LNCaP clone FGC (cell line): Measurements from ENCODE around the gene TARS1.

ENCODE experiments used
- DNase-seq: peaks from one replicate; pipeline ENCODE4 v3.0.0-alpha.2; 2011; ENCODE audit warnings: low read depth
- H3K4me3 ChIP-seq: 2 replicates; pipeline ENCODE4 v1.5.1; 2011; ENCODE audit warnings: mild to moderate bottlenecking, low read depth, low read length, control low read depth
- CTCF ChIP-seq: IDR thresholded peaks from 2 replicates; pipeline ENCODE4 v1.5.1; 2012; ENCODE audit warnings: mild to moderate bottlenecking; ENCODE audit not compliant: control insufficient read depth, insufficient read depth; ENCODE audit errors: extremely low read depth

TARS1 gene

DNA sequence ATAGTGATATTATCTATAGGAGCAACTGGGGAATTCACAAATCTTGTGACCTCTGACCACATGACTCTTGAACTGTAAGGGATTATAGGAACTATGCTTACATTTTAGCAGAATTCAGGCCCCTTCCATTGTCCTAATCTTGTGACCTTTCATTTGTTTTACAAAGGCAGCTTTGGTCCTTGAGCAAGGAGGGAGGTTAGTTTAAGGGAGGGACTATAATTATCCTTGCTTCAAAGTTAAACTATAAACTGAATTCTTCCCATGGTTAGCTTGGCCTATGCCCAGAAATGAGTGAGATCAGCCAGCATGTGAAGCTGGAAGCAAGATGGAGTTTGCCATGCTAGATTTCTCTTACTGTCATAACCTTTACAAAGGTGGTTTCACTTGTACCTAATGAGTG, 51.2 kb downstream of the TARS1 start:
- no peak overlapping the region for H3K4me3 ChIP-seq
- no peak for DNase-seq

GRCh38 chr5:33494466-33494865, 53.7 kb downstream of the TARS1 start:
- DNase-seq, result no peak
- TF ChIP-seq CTCF, result no peak
- H3K4me3 ChIP-seq, result no peak overlapping the region

More for the DNA sequence above, 51.2 kb downstream of the TARS1 start:
- no peak for TF ChIP-seq CTCF

DNA sequence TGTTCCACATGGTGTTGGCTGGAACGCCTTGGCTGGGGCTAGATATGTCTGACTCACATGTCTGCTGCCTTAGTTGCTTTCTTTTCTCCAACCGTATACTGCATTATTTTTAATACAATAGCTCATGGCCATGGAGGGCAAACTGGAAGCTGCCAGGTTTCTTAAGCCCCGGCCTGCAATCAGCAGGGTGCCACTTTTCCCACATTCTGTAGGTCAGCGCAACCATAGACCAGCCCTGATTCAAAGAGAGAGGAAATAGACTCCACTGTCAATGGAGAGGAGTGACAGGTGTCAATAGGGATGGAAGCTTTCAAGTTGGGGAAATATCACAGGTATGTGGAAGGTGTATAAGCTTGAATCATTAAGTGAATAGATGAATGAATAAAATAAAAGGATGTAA, 60.5 kb downstream of the TARS1 start:
- no peak overlapping the region for H3K4me3 ChIP-seq
- no peak for TF ChIP-seq CTCF
- DNase-seq, result no peak

DNA sequence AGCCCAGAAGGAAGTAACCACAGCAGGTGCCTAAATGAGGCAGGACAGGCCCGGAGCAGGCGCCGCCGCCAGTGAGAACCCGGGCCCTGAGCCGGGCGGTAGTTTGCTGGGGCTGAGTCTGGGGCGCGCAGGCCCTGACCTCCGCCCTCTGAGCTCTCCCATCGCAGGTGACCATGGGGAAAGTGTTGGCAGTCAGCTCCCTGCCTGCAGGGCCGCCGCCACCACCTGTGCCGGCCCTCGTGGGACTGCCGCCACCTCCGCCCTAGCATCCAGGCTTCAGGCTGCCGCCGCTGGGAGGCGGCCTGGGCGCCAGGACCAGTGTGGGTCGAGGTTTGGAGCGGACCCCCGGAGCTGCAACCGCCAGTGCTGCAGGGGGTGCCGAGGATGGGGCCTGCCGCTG, 61.1 kb downstream of the TARS1 start:
- DNase-seq, result no peak
- no peak for TF ChIP-seq CTCF
- no peak overlapping the region for H3K4me3 ChIP-seq

DNA sequence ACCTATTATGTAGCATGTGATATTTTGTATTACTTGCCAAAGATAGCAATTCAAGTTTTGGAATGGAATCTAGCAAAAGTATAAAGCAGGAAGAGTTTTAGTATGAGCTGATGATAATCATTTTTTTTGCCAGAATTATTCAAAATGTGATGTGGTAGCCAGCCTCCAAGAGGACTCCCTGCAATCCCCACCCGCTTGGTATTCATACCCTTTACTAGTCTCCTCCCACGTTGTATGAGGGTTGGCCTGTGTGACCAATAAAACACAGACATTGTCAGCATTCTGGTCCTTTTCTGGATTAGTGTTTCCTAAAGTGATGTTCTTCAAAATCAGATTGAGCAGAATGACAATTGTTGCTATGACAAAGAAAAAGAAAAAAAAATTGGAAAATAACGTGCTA, 63.8 kb downstream of the TARS1 start:
- no peak overlapping the region for H3K4me3 ChIP-seq
- TF ChIP-seq CTCF, result no peak
- DNase-seq, result no peak

DNA sequence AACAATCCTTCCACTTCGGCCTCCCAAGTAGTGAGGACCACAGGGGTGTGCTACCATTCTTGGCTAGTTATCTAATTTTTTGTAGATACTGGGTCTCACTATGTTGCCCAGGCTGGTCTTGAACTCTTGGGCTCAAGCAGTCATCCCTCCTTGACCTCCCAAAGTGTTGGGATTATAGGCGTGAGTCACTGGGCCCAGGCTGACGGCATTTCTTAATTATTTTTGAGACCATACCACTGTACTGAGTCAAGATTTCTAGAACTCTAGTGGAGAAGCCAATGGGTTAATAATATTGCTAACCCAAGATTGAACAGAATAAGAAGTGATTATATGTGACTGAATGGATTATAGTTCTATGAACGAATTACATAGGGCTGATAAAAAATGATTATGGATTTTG, 66.7 kb downstream of the TARS1 start:
- DNase-seq, result no peak
- H3K4me3 ChIP-seq, result no peak overlapping the region
- TF ChIP-seq CTCF, result no peak

DNA sequence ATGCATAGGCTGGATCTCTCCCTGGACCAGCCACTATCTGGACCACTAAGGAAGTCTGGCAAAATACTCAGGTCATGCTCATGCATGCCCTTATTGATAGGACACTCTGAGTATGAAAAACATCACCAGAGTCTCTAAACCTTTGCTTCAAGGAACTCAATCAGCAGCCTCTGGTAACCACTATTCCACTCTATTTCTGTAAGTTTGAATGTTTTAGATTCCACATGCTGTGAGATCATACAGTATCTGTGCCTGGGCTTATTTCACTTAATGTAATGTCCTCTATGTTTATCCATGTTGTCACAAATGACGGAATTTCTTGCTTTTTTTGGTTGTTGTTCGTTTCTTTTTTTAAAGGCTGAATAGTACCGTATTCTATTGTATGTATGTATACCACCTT, 68.3 kb downstream of the TARS1 start:
- no peak for TF ChIP-seq CTCF
- DNase-seq, result no peak

More for the DNA sequence above, 68.3 kb downstream of the TARS1 start:
- no peak overlapping the region for H3K4me3 ChIP-seq
